IMR-90 (cell line): Measurements from ENCODE around the gene SEMA4A. TPM values are rescaled to one million over a fixed set of nuclear protein-coding genes. Genes with fewer than 3 reads are reported as not detected.

Experiments used
- ATAC-seq: fragments of 200-7000 bp; cut with Tn5 transposase; 2 replicates; pipeline ENCODE4 v1.9.1; 2020; ENCODE audit warnings: low read depth, mild to moderate bottlenecking, moderate library complexity
- BruUV-seq: library from RNA; stranded (reverse); fragments of 400-500 nt; replicated peaks from 2 replicates; lab custom pipeline; 2021; lab: Mats Ljungman, UMichigan
- CTCF ChIA-PET: fragments of 300-600 bp; formaldehyde crosslinking; extraction: SDS; loops from one replicate; lab custom pipeline; 2021; ENCODE audit warnings: antibody characterized with exemption; lab: Yijun Ruan, JAX
- POLR2A ChIA-PET: fragments of 300-600 bp; sonication (Branson Sonifier 250); formaldehyde crosslinking; loops from one replicate; lab custom pipeline; 2022; ENCODE audit warnings: antibody characterized with exemption; ENCODE audit not compliant: unreplicated experiment; lab: Charles Lee
- DNase-seq: peaks from one replicate; pipeline ENCODE4 v3.0.0; 2013
- H2AFZ ChIP-seq: replicated peaks from 2 replicates; pipeline ENCODE3; 2013; ENCODE audit warnings: low read length, mild to moderate bottlenecking; ENCODE audit not compliant: poor library complexity
- H2AK5ac ChIP-seq: 2 replicates; pipeline ENCODE4 v1.6.1; 2013; ENCODE audit warnings: low read depth, low read length, inconsistent platforms
- H2AK9ac ChIP-seq: replicated peaks from 2 replicates; pipeline ENCODE3; 2013; ENCODE audit warnings: mild to moderate bottlenecking, low read depth, low read length, moderate library complexity; ENCODE audit not compliant: poor library complexity
- H2BK120ac ChIP-seq: 2 replicates; pipeline ENCODE4 v1.6.1; 2013; ENCODE audit warnings: low read depth, low read length, inconsistent platforms
- H2BK15ac ChIP-seq: 3 replicates; pipeline ENCODE4 v1.6.1; 2013; ENCODE audit warnings: low read depth, low read length, inconsistent platforms
- H2BK20ac ChIP-seq: 2 replicates; pipeline ENCODE4 v1.6.1; 2013; ENCODE audit warnings: low read depth, mild to moderate bottlenecking, inconsistent platforms, low read length, moderate library complexity
- H2BK5ac ChIP-seq: 2 replicates; pipeline ENCODE4 v1.6.1; 2013; ENCODE audit warnings: mild to moderate bottlenecking, low read depth, low read length, inconsistent platforms; ENCODE audit not compliant: poor library complexity, severe bottlenecking
- H3K14ac ChIP-seq: replicated peaks from 2 replicates; pipeline ENCODE4 v1.6.1; 2013; ENCODE audit warnings: low read depth, low read length, inconsistent platforms
- H3K18ac ChIP-seq: 2 replicates; pipeline ENCODE4 v1.6.1; 2013; ENCODE audit warnings: low read depth, low read length, control low read depth
- H3K23ac ChIP-seq: 2 replicates; pipeline ENCODE4 v1.6.1; 2013; ENCODE audit warnings: low read depth, low read length, inconsistent platforms
- H3K27ac ChIP-seq: 2 replicates; pipeline ENCODE4 v1.5.1; 2013; ENCODE audit warnings: mild to moderate bottlenecking, control low read depth, low read length; ENCODE audit not compliant: insufficient read depth
- H3K27me3 ChIP-seq: 2 replicates; pipeline ENCODE4 v1.6.1; 2013; ENCODE audit warnings: low read length; ENCODE audit not compliant: control insufficient read depth, insufficient read depth
- H3K36me3 ChIP-seq: 2 replicates; pipeline ENCODE4 v1.6.1; 2013; ENCODE audit warnings: low read length, mixed read lengths; ENCODE audit not compliant: control insufficient read depth, insufficient read depth
- H3K4ac ChIP-seq: 2 replicates; pipeline ENCODE4 v1.6.1; 2013; ENCODE audit warnings: low read depth, low read length, inconsistent platforms
- H3K4me1 ChIP-seq: 2 replicates; pipeline ENCODE4 v1.6.1; 2013; ENCODE audit warnings: low read length, mixed read lengths; ENCODE audit not compliant: control insufficient read depth, insufficient read depth
- H3K4me2 ChIP-seq: 2 replicates; pipeline ENCODE4 v1.6.1; 2013; ENCODE audit warnings: low read depth, mild to moderate bottlenecking, control low read depth, low read length, moderate library complexity
- H3K4me3 ChIP-seq: 2 replicates; pipeline ENCODE4 v1.5.1; 2013; ENCODE audit warnings: low read depth, mild to moderate bottlenecking, control low read depth, low read length, moderate library complexity; ENCODE audit not compliant: insufficient read depth
- H3K56ac ChIP-seq: 2 replicates; pipeline ENCODE4 v1.6.1; 2013; ENCODE audit warnings: low read length, inconsistent platforms; ENCODE audit not compliant: insufficient read depth; ENCODE audit errors: extremely low read depth
- H3K79me1 ChIP-seq, 2 experiments: 2 replicates each; pipeline ENCODE4 v1.6.1; 2013; ENCODE audit warnings: low read length in 2 of 2, inconsistent platforms in 1 of 2, low read depth in 1 of 2
- H3K9ac ChIP-seq: 2 replicates; pipeline ENCODE4 v1.6.1; 2013; ENCODE audit warnings: low read depth, low read length, control low read depth
- H3K9me1 ChIP-seq: 2 replicates; pipeline ENCODE4 v1.6.1; 2013; ENCODE audit warnings: low read length, inconsistent platforms; ENCODE audit not compliant: insufficient read depth
- H3K9me3 ChIP-seq: 2 replicates; pipeline ENCODE4 v1.6.1; 2013; ENCODE audit warnings: low read length; ENCODE audit not compliant: control insufficient read depth, insufficient read depth
- H4K20me1 ChIP-seq: 2 replicates; pipeline ENCODE4 v1.6.1; 2013; ENCODE audit warnings: low read length, inconsistent platforms; ENCODE audit not compliant: insufficient read depth
- H4K5ac ChIP-seq: 2 replicates; pipeline ENCODE4 v1.6.1; 2013; ENCODE audit warnings: mild to moderate bottlenecking, low read depth, low read length, control low read depth
- H4K8ac ChIP-seq, 2 experiments: 2 replicates each; pipeline ENCODE4 v1.6.1; 2013; ENCODE audit warnings: low read depth in 2 of 2, low read length in 2 of 2, control low read depth in 1 of 2, inconsistent platforms in 1 of 2
- H4K91ac ChIP-seq: 2 replicates; pipeline ENCODE4 v1.6.1; 2013; ENCODE audit warnings: low read depth, low read length, inconsistent platforms; ENCODE audit not compliant: insufficient read depth
- RAD21 ChIP-seq: IDR thresholded peaks from 2 replicates; pipeline ENCODE4 v1.6.1; 2012; ENCODE audit warnings: low read length, improper control_type of control experiment
- RFX5 ChIP-seq: IDR thresholded peaks from 2 replicates; pipeline ENCODE4 v1.8.0; 2012; ENCODE audit warnings: low read depth, mild to moderate bottlenecking, low read length, moderate library complexity
- WGBS, 2 experiments: methylation state at CpG; one replicate each; pipeline versions ENCODE4 v1.1.5 to v1.1.7; 2013; ENCODE audit warnings: missing lambda C conversion rate in 2 of 2; ENCODE audit not compliant: insufficient read length in 1 of 2; ENCODE audit errors: extremely low coverage in 2 of 2; 5-methylcytosine and 5-hydroxymethylcytosine counted together
- dilution Hi-C: fragments of 300-500 bp; cut with HindIII; formaldehyde crosslinking; loops from one replicate; pipeline ENCODE4 v1.14.3; 2018; ENCODE audit warnings: low sequenced_read_pairs; ENCODE audit not compliant: unreplicated experiment
- in situ Hi-C: fragments of 300-500 bp; cut with MboI; formaldehyde crosslinking; loops from 3 replicates; pipeline ENCODE4 v1.14.3; 2019; ENCODE audit warnings: low sequenced_read_pairs, inconsistent platforms, mixed read lengths
- intact Hi-C: fragments of 100-400 bp; cut with micrococcal nuclease; formaldehyde crosslinking; loops from 2 replicates; pipeline ENCODE4 v1.10.0; 2022
- polyA plus RNA-seq, 3 experiments: library from polyadenylated mRNA; depleted of rRNA; stranded (reverse); fragments of >200 nt; gene quantifications; 2 replicates each; pipeline ENCODE4 v1.2.3, GENCODE V29; 2012; ENCODE audit warnings: low replicate concordance in 1 of 3
- total RNA-seq: library from RNA; depleted of rRNA; stranded (reverse); fragments of >200 nt; gene quantifications from 2 replicates; pipeline ENCODE4 v1.2.3, GENCODE V29; 2012

SEMA4A gene
- total and polyA plus RNA-seq, 2 of the 4 experiments (the other 2 are of a cell fraction), result 0.18 to 0.86 TPM

GRCh38 chr1:156220226-156220625 is 66.8 kb downstream of the SEMA4A start:
- Histone ChIP-seq H4K5ac (no peak overlapping the region), H2BK5ac (no peak overlapping the region), H3K56ac (no peak overlapping the region), H4K8ac (no peak overlapping the region), H3K4ac (no peak overlapping the region), H3K9me3 (no peaks in the 10 kb centered on the region), H2AFZ (no peak overlapping the region), H3K14ac (no peak overlapping the region), H3K4me1 (peaks cover 4% of the 10 kb centered on the region; the same call in 1 of the 2 replicates), H3K9ac (no peak overlapping the region), H4K91ac (no peak overlapping the region), H3K36me3 (peaks cover 13% of the 10 kb centered on the region), H2AK9ac (no peak overlapping the region), H3K23ac (no peak overlapping the region), H3K79me1 (peaks cover 14 to 44% of the 10 kb centered on the region in 2 experiments), H3K9me1 (peaks cover 4% of the 10 kb centered on the region), H2BK20ac (no peak overlapping the region), H3K18ac (no peak overlapping the region), H2BK15ac (no peak overlapping the region), H4K20me1 (no peaks in the 10 kb centered on the region), H3K27ac (no peak overlapping the region), H2AK5ac (no peak overlapping the region), H2BK120ac (no peak overlapping the region), H3K27me3 (no peaks in the 10 kb centered on the region), H3K4me2 (no peak overlapping the region), H3K4me3 (no peak overlapping the region)
- DNase-seq, result no peak
- dilution Hi-C loops (no loop called here), in situ Hi-C loops (loop anchor here (5.0 kb wide), 1 partner anchor 128 kb away; no protein-coding TSS in a partner anchor), intact Hi-C loops (no loop called here)
- TF ChIP-seq RAD21, result no peak
- TF ChIP-seq RFX5, result no peak
- ATAC-seq, result no peak
- CTCF ChIA-PET, result interaction anchor here (0.6 kb wide), 1 partner anchor 229 kb away, joined by 3 read pairs; no protein-coding TSS in a partner anchor
- POLR2A ChIA-PET, result no interaction called here
- BruUV-seq, result no TSS peak
- 93% methylated on average over 3 of the region's 9 CpGs; no CpG with 5 or more reads in 1 of the 2 experiments for WGBS, 2 experiments
